Left kidney (tissue), 8 donors: ENCODE data around the gene FAM90A26. TPM values are rescaled to one million over a fixed set of nuclear protein-coding genes. Genes with fewer than 3 reads are reported as not detected.
"Not testable (repeated sequence)": the region's sequence is repeated elsewhere in the genome, so short reads cannot be mapped to it uniquely, and the experiment has no call there.

Source experiments
- DNase-seq: peaks from one replicate; pipeline ENCODE4 v3.0.0-alpha.2; 2013
- long read RNA-seq, 8 donors: transcript quantifications; one replicate each; lab custom pipeline, GENCODE V29; 2026
- polyA plus RNA-seq: library from polyadenylated mRNA; unstranded; fragments of 120-200 nt; gene quantifications from one replicate; pipeline ENCODE4 v1.2.1, GENCODE V29; 2013; ENCODE audit not compliant: insufficient read length

Gene FAM90A26
- polyA plus RNA-seq = 0.22 TPM
- long read RNA-seq, donor 1 = 0 reads
- long read RNA-seq, donor 2 = 0 reads
- long read RNA-seq, donor 3 = 0 reads
- long read RNA-seq, donor 4 = 0 reads
- long read RNA-seq, donor 5 = 0 reads
- long read RNA-seq, donor 6 = 0 reads
- long read RNA-seq, donor 7 = 0 reads
- long read RNA-seq, donor 8 = 0 reads

GRCh38 chr4:9169791-9170459 is at the start of gene FAM90A26:
Gene FAM90A26 (plus strand): TSS chr4:9170409. CDS start chr4:9173173, 2,764 bp downstream.
- not testable (repeated sequence) for DNase-seq

- not testable (repeated sequence) for DNase-seq
These were observed 47.5 kb upstream of the FAM90A26 start for GRCh38 chr4:9122711-9123110.

- not testable (repeated sequence) for DNase-seq
These were observed 46.6 kb upstream of the FAM90A26 start for GRCh38 chr4:9123572-9124007.

GRCh38 chr4:9125601-9126161 is 44.5 kb upstream of the FAM90A26 start:
- DNase-seq = not testable (repeated sequence)

- not testable (repeated sequence) for DNase-seq
These were observed 38.8 kb upstream of the FAM90A26 start for GRCh38 chr4:9131420-9131819.

- not testable (repeated sequence) for DNase-seq
These were observed 37.4 kb upstream of the FAM90A26 start for GRCh38 chr4:9132849-9133248.

- not testable (repeated sequence) for DNase-seq
These were observed 36.2 kb upstream of the FAM90A26 start for GRCh38 chr4:9134011-9134410.

- not testable (repeated sequence) for DNase-seq
These were observed 35.7 kb upstream of the FAM90A26 start for GRCh38 chr4:9134556-9134955.

- DNase-seq = not testable (repeated sequence)
These were observed 29.2 kb upstream of the FAM90A26 start for GRCh38 chr4:9141050-9141449.

- DNase-seq = not testable (repeated sequence)
These were observed 27.4 kb upstream of the FAM90A26 start for GRCh38 chr4:9142786-9143185.

- no peak for DNase-seq
These were observed 26.7 kb upstream of the FAM90A26 start for GRCh38 chr4:9143421-9144080.

- no peak for DNase-seq
These were observed 23.2 kb upstream of the FAM90A26 start for GRCh38 chr4:9146967-9147366.

- DNase-seq = not testable (repeated sequence)
These were observed 22.8 kb upstream of the FAM90A26 start for GRCh38 chr4:9147368-9147767.

- DNase-seq = not testable (repeated sequence)
These were observed 21.4 kb upstream of the FAM90A26 start for GRCh38 chr4:9148611-9149409.

GRCh38 chr4:9151809-9152179 is 18.4 kb upstream of the FAM90A26 start:
- DNase-seq = peak; percentile 21

- peak; percentile 91 for DNase-seq
These were observed 17.8 kb upstream of the FAM90A26 start for GRCh38 chr4:9152180-9153007.

- peak; percentile 95 for DNase-seq
These were observed 17.1 kb upstream of the FAM90A26 start for GRCh38 chr4:9153008-9153570.

- peak; percentile 17 for DNase-seq
These were observed 16.5 kb upstream of the FAM90A26 start for GRCh38 chr4:9153571-9154157.

GRCh38 chr4:9155101-9155886 is 14.9 kb upstream of the FAM90A26 start:
- DNase-seq = not testable (repeated sequence)
